GM19240 (cell line): ENCODE data around the gene OOSP3.
"Not testable (repeated sequence)": the region's sequence is repeated elsewhere in the genome, so short reads cannot be mapped to it uniquely, and the experiment has no call there.

ENCODE experiments used
- DNase-seq: peaks from one replicate; pipeline ENCODE4 v3.0.0; 2011; ENCODE audit warnings: low spot score; ENCODE audit not compliant: insufficient read length

Gene OOSP3

GRCh38 chr11:59878575-59878974 lies at the start of gene OOSP3:
TSS of gene OOSP3 (plus strand) at chr11:59878782. CDS start at chr11:59878809, 27 bp downstream.
- no peak for DNase-seq

GRCh38 chr11:59829358-59829757 lies 49.2 kb upstream of the OOSP3 start:
- DNase-seq, result no peak

GRCh38 chr11:59833602-59834001 lies 45.0 kb upstream of the OOSP3 start:
- DNase-seq, result no peak

- no peak for DNase-seq
These were observed 39.0 kb upstream of the OOSP3 start for GRCh38 chr11:59839615-59840014.

GRCh38 chr11:59841514-59841913 lies 37.1 kb upstream of the OOSP3 start:
- no peak for DNase-seq

GRCh38 chr11:59842316-59842715 lies 36.3 kb upstream of the OOSP3 start:
- DNase-seq, result no peak

GRCh38 chr11:59845399-59845798 lies 33.2 kb upstream of the OOSP3 start, which contains the start of gene CBLIF:
TSS of gene CBLIF (minus strand) at chr11:59845499. CDS start at chr11:59845453, 46 bp downstream.
- DNase-seq, result no peak

- DNase-seq, result no peak
These were observed 32.0 kb upstream of the OOSP3 start for GRCh38 chr11:59846556-59846955.

GRCh38 chr11:59847626-59848025 lies 31.0 kb upstream of the OOSP3 start:
- no peak for DNase-seq

GRCh38 chr11:59848439-59848838 lies 30.1 kb upstream of the OOSP3 start:
- DNase-seq, result not testable (repeated sequence)

- DNase-seq, result no peak
These were observed 29.5 kb upstream of the OOSP3 start for GRCh38 chr11:59849129-59849528.

GRCh38 chr11:59849551-59849950 lies 29.0 kb upstream of the OOSP3 start:
- DNase-seq, result not testable (repeated sequence)

GRCh38 chr11:59851416-59851815 lies 27.2 kb upstream of the OOSP3 start:
- not testable (repeated sequence) for DNase-seq

- no peak for DNase-seq
These were observed 23.7 kb upstream of the OOSP3 start for GRCh38 chr11:59854871-59855270.

- no peak for DNase-seq
These were observed 20.8 kb upstream of the OOSP3 start for GRCh38 chr11:59857439-59858434.

- no peak for DNase-seq
These were observed 18.9 kb upstream of the OOSP3 start for GRCh38 chr11:59859673-59860072.

- no peak for DNase-seq
These were observed 16.3 kb upstream of the OOSP3 start for GRCh38 chr11:59862252-59862651.

GRCh38 chr11:59865031-59865430 lies 13.6 kb upstream of the OOSP3 start:
- DNase-seq, result no peak

- no peak for DNase-seq
These were observed 12.2 kb upstream of the OOSP3 start, which contains the start of gene TCN1 for GRCh38 chr11:59866397-59866796. TSS of gene TCN1 (minus strand) at chr11:59866487. CDS start at chr11:59866470, 17 bp downstream.

- DNase-seq, result no peak
These were observed 11.7 kb upstream of the OOSP3 start for GRCh38 chr11:59866836-59867235.

- DNase-seq, result no peak
These were observed 10.6 kb upstream of the OOSP3 start for GRCh38 chr11:59867946-59868345.

GRCh38 chr11:59872076-59872475 lies 6.5 kb upstream of the OOSP3 start:
- no peak for DNase-seq
